ENCODE measurements around the gene PDC.

PDC gene

DNA sequence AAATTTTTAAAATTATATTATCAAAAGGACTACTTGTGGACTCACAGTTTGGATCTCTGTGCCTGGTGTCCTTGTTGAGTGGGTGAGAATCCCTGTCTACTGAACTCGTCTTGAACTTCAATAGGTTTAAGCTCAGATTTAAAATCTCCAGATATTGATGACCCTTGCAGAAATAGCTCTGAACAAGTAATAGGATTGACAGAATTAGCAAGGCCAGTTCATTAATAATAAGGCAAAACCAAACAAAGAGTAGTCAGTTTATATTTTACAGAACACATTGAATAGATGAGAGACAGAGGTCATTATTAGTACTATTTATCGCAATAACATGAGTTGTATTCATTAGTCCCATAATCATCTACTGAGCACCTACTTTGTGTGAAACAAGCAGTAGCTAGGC lies at the start of gene PDC:
Gene PDC, minus strand, starts transcription at position 101 of the 400 bp plus-strand sequence. CDS start 11,655 bp downstream, outside the sequence.
- Histone ChIP-seq H3K9me3 (ENCODE audit: low read length) (no peaks in the 10 kb centered on the region), H3K4me3 (ENCODE audit: low read length) (no peak within 1 kb of the TSS), H3K36me3 (ENCODE audit: insufficient read depth, low read length) (no peaks in the 10 kb centered on the region), H2AFZ (ENCODE audit: low read depth, low read length) (no peak within 1 kb of the TSS), H3K27me3 (ENCODE audit: insufficient read depth, low read length) (no peaks in the 10 kb centered on the region), H3K4me1 (ENCODE audit: insufficient read depth, low read length) (no peaks in the 10 kb centered on the region)

GRCh38 chr1:186503190-186503589 lies 42.3 kb upstream of the PDC start:
- no peak overlapping the region for H3K4me3 ChIP-seq (ENCODE audit: low read length)
- H3K4me1 ChIP-seq (ENCODE audit: insufficient read depth, low read length), result peaks cover 4% of the 10 kb centered on the region
- H3K36me3 ChIP-seq (ENCODE audit: insufficient read depth, low read length), result no peaks in the 10 kb centered on the region
- H3K27me3 ChIP-seq (ENCODE audit: insufficient read depth, low read length), result no peaks in the 10 kb centered on the region
- no peaks in the 10 kb centered on the region for H3K9me3 ChIP-seq (ENCODE audit: low read length)
- no peak overlapping the region for H2AFZ ChIP-seq (ENCODE audit: low read depth, low read length)

GRCh38 chr1:186502087-186502486 lies 41.2 kb upstream of the PDC start:
- H3K36me3 ChIP-seq (ENCODE audit: insufficient read depth, low read length), result no peaks in the 10 kb centered on the region
- H2AFZ ChIP-seq (ENCODE audit: low read depth, low read length), result no peak overlapping the region
- H3K4me3 ChIP-seq (ENCODE audit: low read length), result no peak overlapping the region
- peaks cover 4% of the 10 kb centered on the region for H3K4me1 ChIP-seq (ENCODE audit: insufficient read depth, low read length)
- no peaks in the 10 kb centered on the region for H3K27me3 ChIP-seq (ENCODE audit: insufficient read depth, low read length)
- no peaks in the 10 kb centered on the region for H3K9me3 ChIP-seq (ENCODE audit: low read length)

GRCh38 chr1:186500804-186501203 lies 39.9 kb upstream of the PDC start:
- no peak overlapping the region for H3K4me3 ChIP-seq (ENCODE audit: low read length)
- H3K36me3 ChIP-seq (ENCODE audit: insufficient read depth, low read length), result no peaks in the 10 kb centered on the region
- H2AFZ ChIP-seq (ENCODE audit: low read depth, low read length), result no peak overlapping the region
- no peaks in the 10 kb centered on the region for H3K9me3 ChIP-seq (ENCODE audit: low read length)
- peaks cover 4% of the 10 kb centered on the region for H3K4me1 ChIP-seq (ENCODE audit: insufficient read depth, low read length)
- H3K27me3 ChIP-seq (ENCODE audit: insufficient read depth, low read length), result no peaks in the 10 kb centered on the region

GRCh38 chr1:186499571-186499970 lies 38.7 kb upstream of the PDC start:
- Histone ChIP-seq H3K27me3 (ENCODE audit: insufficient read depth, low read length) (no peaks in the 10 kb centered on the region), H3K4me1 (ENCODE audit: insufficient read depth, low read length) (peaks cover 4% of the 10 kb centered on the region), H3K9me3 (ENCODE audit: low read length) (no peaks in the 10 kb centered on the region), H3K4me3 (ENCODE audit: low read length) (no peak overlapping the region), H3K36me3 (ENCODE audit: insufficient read depth, low read length) (no peaks in the 10 kb centered on the region), H2AFZ (ENCODE audit: low read depth, low read length) (no peak overlapping the region)

GRCh38 chr1:186498695-186499389 lies 37.9 kb upstream of the PDC start:
- Histone ChIP-seq H3K4me1 (ENCODE audit: insufficient read depth, low read length) (peaks cover 4% of the 10 kb centered on the region), H3K36me3 (ENCODE audit: insufficient read depth, low read length) (no peaks in the 10 kb centered on the region), H3K4me3 (ENCODE audit: low read length) (no peak overlapping the region), H3K27me3 (ENCODE audit: insufficient read depth, low read length) (no peaks in the 10 kb centered on the region), H2AFZ (ENCODE audit: low read depth, low read length) (no peak overlapping the region), H3K9me3 (ENCODE audit: low read length) (no peaks in the 10 kb centered on the region)

GRCh38 chr1:186498071-186498470 lies 37.2 kb upstream of the PDC start:
- H3K9me3 ChIP-seq (ENCODE audit: low read length), result no peaks in the 10 kb centered on the region
- H3K36me3 ChIP-seq (ENCODE audit: insufficient read depth, low read length), result no peaks in the 10 kb centered on the region
- peaks cover 2% of the 10 kb centered on the region for H3K4me1 ChIP-seq (ENCODE audit: insufficient read depth, low read length)
- H3K4me3 ChIP-seq (ENCODE audit: low read length), result no peak overlapping the region
- H3K27me3 ChIP-seq (ENCODE audit: insufficient read depth, low read length), result no peaks in the 10 kb centered on the region
- no peak overlapping the region for H2AFZ ChIP-seq (ENCODE audit: low read depth, low read length)

DNA sequence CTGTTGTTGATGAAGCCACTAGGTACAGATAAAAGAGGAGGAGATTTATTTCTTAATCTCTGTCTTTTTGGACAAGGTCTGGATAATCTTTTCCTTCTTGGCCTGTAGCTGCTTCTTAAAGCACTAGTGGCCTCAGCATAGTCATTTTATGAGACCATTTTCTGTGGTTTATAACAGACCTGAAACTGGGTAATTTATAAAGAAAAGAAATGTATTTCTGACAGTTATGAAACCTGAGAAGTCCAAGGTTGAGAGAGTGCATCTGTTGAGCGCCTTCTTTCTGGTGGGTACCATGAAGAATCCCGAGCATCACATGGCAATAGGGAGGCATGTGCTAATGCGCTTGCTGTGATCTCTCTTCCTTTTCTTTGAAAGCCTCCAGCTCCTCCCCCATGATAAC lies 36.7 kb upstream of the PDC start:
- no peaks in the 10 kb centered on the region for H3K9me3 ChIP-seq (ENCODE audit: low read length)
- no peak overlapping the region for H3K4me3 ChIP-seq (ENCODE audit: low read length)
- no peak overlapping the region for H2AFZ ChIP-seq (ENCODE audit: low read depth, low read length)
- H3K27me3 ChIP-seq (ENCODE audit: insufficient read depth, low read length), result no peaks in the 10 kb centered on the region
- no peaks in the 10 kb centered on the region for H3K36me3 ChIP-seq (ENCODE audit: insufficient read depth, low read length)
- H3K4me1 ChIP-seq (ENCODE audit: insufficient read depth, low read length), result no peaks in the 10 kb centered on the region

DNA sequence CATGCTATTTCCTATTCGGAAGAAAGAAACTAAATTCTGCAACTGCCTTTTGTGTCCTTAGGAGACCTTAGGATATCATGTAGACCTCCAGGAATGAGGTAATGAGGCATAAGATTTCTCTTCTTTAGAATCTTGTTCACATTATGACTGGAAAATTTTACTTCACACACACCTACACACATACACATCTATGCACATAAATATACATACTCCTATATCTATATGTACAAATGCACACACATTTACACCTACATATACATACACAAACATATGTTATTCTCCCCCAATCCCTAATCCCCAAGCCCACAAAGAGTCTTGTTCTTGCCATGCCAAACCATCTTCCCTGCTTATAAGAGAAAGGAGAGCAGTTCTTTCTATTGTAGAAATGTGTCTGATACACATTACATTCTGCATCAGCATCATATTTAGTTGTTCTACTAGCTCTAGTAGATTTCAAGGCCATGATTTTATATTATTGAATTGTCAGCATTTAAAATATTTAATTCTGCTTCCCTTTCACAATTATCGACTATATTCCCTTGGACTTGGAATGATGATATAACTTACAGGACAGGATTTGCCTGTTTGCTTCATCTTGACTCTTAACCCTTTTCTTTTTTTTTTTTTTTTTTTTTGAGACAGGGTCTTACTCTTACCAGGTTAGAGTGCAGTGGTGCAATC lies 35.4 kb upstream of the PDC start:
- H3K27me3 ChIP-seq (ENCODE audit: insufficient read depth, low read length), result no peaks in the 10 kb centered on the region
- H3K4me1 ChIP-seq (ENCODE audit: insufficient read depth, low read length), result no peaks in the 10 kb centered on the region
- H3K4me3 ChIP-seq (ENCODE audit: low read length), result no peak overlapping the region
- H3K36me3 ChIP-seq (ENCODE audit: insufficient read depth, low read length), result no peaks in the 10 kb centered on the region
- no peak overlapping the region for H2AFZ ChIP-seq (ENCODE audit: low read depth, low read length)
- H3K9me3 ChIP-seq (ENCODE audit: low read length), result no peaks in the 10 kb centered on the region

- H3K36me3 ChIP-seq (ENCODE audit: insufficient read depth, low read length), result no peaks in the 10 kb centered on the region
- no peak overlapping the region for H2AFZ ChIP-seq (ENCODE audit: low read depth, low read length)
- H3K4me1 ChIP-seq (ENCODE audit: insufficient read depth, low read length), result no peaks in the 10 kb centered on the region
- H3K27me3 ChIP-seq (ENCODE audit: insufficient read depth, low read length), result no peaks in the 10 kb centered on the region
- no peak overlapping the region for H3K4me3 ChIP-seq (ENCODE audit: low read length)
- H3K9me3 ChIP-seq (ENCODE audit: low read length), result no peaks in the 10 kb centered on the region
Measured at GRCh38 chr1:186494832-186495271, 33.9 kb upstream of the PDC start.

GRCh38 chr1:186492531-186493291 lies 31.8 kb upstream of the PDC start:
- Histone ChIP-seq H3K9me3 (ENCODE audit: low read length) (no peaks in the 10 kb centered on the region), H2AFZ (ENCODE audit: low read depth, low read length) (no peak overlapping the region), H3K27me3 (ENCODE audit: insufficient read depth, low read length) (no peaks in the 10 kb centered on the region), H3K36me3 (ENCODE audit: insufficient read depth, low read length) (no peaks in the 10 kb centered on the region), H3K4me3 (ENCODE audit: low read length) (no peak overlapping the region), H3K4me1 (ENCODE audit: insufficient read depth, low read length) (no peaks in the 10 kb centered on the region)

DNA sequence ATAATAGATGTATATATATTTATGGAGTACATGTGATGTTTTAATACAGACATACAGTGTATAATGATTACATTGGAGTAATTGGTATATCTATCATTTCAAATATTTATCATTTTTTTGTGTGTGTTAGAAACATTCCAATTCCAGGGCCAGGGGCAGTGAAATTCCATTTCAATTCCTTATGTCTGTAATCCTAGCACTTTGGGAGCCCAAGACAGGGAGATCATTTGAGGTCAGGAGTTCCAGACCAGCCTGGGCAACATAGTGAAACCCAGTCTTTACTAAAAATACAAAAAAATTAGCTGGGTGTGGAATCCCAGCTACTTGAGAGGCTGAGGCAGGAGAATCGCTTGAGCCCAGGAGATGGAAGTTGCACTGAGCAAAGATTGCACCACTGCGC lies 30.4 kb upstream of the PDC start:
- no peak overlapping the region for H3K4me3 ChIP-seq (ENCODE audit: low read length)
- no peaks in the 10 kb centered on the region for H3K4me1 ChIP-seq (ENCODE audit: insufficient read depth, low read length)
- no peaks in the 10 kb centered on the region for H3K27me3 ChIP-seq (ENCODE audit: insufficient read depth, low read length)
- no peak overlapping the region for H2AFZ ChIP-seq (ENCODE audit: low read depth, low read length)
- no peaks in the 10 kb centered on the region for H3K9me3 ChIP-seq (ENCODE audit: low read length)
- H3K36me3 ChIP-seq (ENCODE audit: insufficient read depth, low read length), result no peaks in the 10 kb centered on the region

DNA sequence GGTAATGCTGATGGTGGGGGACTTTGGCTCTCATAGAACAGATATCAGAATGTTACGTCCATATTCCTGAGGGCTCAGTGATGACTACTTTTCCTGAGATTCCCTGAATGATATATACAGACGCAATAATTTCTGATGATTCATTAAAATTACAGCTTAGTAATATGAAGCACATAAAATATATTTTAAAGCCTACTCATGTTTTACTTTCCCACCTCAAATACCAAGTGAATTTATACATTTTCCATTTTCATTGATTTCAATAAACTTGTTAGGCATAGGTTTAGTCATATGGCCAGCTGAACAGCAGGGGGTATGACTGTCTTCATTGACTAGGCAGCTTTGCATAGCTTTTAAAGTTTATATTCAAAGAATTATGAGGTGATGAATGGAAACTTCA lies 26.2 kb upstream of the PDC start:
- no peaks in the 10 kb centered on the region for H3K4me1 ChIP-seq (ENCODE audit: insufficient read depth, low read length)
- no peak overlapping the region for H2AFZ ChIP-seq (ENCODE audit: low read depth, low read length)
- no peaks in the 10 kb centered on the region for H3K9me3 ChIP-seq (ENCODE audit: low read length)
- H3K27me3 ChIP-seq (ENCODE audit: insufficient read depth, low read length), result no peaks in the 10 kb centered on the region
- H3K4me3 ChIP-seq (ENCODE audit: low read length), result no peak overlapping the region
- no peaks in the 10 kb centered on the region for H3K36me3 ChIP-seq (ENCODE audit: insufficient read depth, low read length)

Measured in neuron (in vitro differentiated cells).